A673 (cell line): ENCODE results near the gene RPE.

ENCODE experiments used
- EZH2 ChIP-seq: fragments of 200-600 bp; sonication (generic); IDR thresholded peaks from 2 replicates; pipeline ENCODE4 v1.6.1; 2017; ENCODE audit warnings: borderline replicate concordance, low read depth, mild to moderate bottlenecking, mixed read lengths, antibody characterized with exemption, low read length; ENCODE audit not compliant: poor library complexity, severe bottlenecking
- TF ChIP-seq, protein P1 (sequence below): fragments of 300-800, 200-600 bp; sonication (generic); conservative IDR thresholded peaks from 2 replicates; pipeline ENCODE4 v1.5.1; 2017; ENCODE audit warnings: low read depth, mild to moderate bottlenecking, antibody characterized with exemption, low read length, moderate library complexity, mixed read lengths

DNA sequence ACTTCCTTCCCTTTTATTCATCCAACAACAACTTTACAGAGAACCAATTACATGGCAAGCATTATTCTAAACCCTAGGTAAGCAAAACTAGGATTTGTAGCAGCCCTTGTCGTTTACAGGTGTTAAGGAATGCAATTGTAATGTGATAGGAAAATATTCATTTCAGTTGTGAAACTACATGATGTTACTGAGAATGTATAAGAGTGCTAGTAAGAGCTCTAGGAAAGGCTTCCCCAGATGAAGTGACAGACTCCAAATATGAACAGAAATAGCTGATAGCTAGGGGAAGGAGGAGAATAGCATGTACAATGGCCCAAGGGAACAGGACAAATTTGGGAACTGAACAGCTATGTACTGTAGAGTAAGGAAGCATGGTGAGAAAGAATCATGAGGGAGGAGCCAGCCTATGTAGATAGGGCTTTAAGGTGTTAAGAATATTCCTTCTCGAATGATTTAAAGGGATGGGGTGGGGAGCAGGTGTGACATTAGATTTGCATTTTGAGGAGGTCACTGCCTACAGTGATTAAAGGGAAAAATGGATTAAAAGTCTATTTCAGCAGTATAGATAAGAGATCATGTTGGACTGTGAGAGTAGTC, 31.7 kb downstream of the RPE start:
- TF ChIP-seq, protein P1, sequence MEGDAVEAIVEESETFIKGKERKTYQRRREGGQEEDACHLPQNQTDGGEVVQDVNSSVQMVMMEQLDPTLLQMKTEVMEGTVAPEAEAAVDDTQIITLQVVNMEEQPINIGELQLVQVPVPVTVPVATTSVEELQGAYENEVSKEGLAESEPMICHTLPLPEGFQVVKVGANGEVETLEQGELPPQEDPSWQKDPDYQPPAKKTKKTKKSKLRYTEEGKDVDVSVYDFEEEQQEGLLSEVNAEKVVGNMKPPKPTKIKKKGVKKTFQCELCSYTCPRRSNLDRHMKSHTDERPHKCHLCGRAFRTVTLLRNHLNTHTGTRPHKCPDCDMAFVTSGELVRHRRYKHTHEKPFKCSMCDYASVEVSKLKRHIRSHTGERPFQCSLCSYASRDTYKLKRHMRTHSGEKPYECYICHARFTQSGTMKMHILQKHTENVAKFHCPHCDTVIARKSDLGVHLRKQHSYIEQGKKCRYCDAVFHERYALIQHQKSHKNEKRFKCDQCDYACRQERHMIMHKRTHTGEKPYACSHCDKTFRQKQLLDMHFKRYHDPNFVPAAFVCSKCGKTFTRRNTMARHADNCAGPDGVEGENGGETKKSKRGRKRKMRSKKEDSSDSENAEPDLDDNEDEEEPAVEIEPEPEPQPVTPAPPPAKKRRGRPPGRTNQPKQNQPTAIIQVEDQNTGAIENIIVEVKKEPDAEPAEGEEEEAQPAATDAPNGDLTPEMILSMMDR, result no peak
- TF ChIP-seq EZH2, result no peak
